GM18511 (cell line): ENCODE measurements around the gene BPIFB3.

ENCODE experiments used
- ATAC-seq: cut with Tn5 transposase; IDR thresholded peaks from one replicate; pipeline ENCODE4 v1.9.1; 2021; ENCODE audit warnings: mild to moderate bottlenecking, moderate library complexity; ENCODE audit not compliant: unreplicated experiment

BPIFB3 gene

DNA sequence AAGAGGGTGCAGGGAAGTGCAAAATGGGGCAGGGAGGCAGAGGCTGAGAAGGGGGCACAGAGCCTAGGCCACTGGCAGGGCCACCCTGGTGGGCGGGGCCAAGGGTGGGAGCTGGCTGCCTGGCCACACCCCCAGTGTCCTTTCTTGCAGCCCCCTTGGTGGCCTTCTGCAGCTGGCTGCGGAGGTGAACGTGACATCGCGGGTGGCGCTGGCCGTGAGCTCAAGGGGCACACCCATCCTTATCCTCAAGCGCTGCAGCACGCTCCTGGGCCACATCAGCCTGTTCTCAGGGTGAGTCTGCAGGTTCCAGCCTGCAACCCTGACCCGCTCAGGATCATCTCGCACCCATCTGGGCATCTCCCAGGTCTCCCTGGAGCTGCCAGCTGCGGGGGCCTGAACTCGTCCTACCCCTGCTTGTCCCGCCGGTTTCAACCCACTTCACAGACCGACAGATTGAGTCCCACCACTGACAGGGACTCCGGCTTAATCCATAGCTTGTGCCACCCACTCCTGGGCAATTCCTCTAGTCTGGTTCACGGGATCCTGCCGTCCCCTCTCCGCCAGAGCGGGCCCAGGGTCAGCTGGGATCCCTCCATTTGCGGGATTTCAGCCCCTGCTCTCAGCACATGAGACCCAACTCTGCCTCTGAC is 6.2 kb downstream of the BPIFB3 start:
- ATAC-seq: no peak

DNA sequence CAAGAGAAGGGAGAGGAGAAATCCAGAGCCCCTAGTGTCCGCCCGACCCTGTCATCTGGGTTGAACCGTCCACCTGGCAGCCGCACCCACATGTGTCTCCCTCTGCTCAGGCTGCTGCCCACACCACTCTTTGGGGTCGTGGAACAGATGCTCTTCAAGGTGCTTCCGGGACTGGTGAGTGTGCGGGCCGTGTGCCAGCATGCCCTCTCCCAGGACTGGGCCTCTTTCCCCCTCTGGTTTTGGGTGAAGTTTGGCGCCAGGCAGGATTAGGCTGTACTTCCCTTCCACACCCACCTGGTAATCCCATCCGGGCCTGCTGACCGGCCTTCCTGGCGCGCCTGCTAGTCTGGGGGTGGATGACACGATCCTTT is 7.9 kb downstream of the BPIFB3 start:
- ATAC-seq: no peak

DNA sequence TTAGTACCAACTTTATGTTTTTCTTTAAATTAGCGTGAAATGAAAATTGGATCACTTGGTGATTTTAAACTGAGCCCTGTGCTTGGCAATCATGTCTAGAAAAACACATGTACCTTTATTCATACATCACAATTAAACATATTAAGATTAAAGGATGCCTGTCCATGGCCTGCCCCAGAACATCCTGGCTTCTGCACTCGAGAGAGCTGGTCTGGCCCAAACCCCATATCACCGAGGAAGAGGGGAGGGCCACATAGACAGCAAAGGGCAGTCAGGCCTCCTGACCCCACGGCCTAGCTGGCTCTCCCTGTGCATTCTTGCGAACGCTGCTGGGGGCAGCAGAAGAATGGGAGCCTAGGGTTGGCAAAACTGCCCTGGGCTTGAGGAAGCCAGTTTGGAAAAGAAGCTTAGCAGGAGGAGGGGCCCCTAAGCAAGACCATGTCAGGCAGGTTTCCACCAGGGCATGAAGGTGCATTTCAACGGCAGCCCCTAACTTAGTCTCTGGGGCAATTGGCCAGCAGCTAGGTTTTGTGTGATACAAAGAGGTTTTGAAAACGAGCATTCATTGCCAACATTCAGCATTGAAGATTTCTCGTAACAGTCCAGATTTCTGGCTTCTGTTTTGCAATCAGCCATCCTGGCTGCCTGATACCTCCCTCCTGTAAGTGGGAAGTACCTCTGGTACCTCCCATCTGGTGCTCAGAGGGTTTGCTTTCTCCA is 8.6 kb downstream of the BPIFB3 start:
- no peak for ATAC-seq

DNA sequence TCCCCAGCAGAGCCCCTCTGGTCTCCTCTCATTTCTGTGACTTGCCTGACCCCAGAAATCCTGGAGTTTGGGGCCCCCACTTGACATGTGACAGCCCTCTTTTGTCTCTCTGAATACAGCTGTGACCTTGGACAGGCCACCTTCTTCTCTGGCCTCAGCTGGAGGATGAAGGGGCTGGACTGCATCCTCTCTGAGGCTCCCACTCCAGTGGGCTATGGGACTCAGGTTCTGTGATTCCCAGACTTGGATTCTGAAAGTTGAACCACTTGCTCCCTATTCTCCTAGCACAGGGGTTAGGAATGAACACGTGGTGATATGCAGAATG is 9.1 kb downstream of the BPIFB3 start:
- no peak for ATAC-seq

DNA sequence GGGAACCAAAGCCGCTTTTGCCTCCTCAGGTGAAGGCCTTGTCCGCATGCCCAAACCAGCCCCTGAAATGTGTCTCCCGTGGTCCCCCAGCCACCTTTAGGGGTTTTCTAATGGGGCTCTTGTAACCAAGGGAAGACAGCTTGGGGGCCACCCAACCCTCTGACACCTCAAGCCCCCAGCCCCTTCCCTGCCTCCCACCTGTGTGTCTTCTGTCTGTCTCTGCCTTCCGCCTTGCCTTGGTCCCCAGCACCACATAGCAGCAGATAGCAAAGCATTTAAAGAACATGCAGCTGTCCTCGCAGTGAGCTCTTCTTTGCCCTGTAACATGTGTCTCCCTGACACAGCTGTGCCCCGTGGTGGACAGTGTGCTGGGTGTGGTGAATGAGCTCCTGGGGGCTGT is 9.6 kb downstream of the BPIFB3 start:
- ATAC-seq: no peak

DNA sequence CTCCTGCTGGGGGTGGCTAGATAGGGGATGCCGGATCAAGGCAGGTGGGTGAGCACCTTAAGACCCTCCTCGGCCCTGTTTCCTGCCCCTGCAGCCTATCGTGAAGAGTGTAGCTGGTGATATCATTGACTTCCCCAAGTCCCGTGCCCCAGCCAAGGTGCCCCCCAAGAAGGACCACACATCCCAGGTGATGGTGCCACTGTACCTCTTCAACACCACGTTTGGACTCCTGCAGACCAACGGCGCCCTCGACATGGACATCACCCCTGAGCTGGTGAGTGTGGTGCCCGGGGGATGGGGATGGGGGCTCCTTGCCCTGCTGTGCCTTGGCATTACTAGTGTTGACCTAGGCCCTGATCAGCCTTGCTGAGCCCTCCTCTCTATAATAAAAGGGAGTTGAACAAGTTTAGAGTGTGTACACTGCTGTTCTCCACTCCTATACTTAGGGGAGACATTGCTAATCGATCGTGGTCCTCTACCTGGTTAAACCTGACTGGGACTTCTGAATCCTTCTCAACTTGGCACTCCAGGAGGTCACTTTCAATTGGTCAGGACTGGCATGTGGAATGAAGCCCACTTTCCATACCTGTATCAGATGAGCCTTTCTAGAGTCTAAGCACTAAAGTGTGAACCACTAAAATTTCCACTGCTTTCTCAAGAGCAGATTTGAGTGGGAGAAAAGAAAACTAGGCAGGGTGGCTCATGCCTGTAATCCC is 11.0 kb downstream of the BPIFB3 start:
- no peak for ATAC-seq

DNA sequence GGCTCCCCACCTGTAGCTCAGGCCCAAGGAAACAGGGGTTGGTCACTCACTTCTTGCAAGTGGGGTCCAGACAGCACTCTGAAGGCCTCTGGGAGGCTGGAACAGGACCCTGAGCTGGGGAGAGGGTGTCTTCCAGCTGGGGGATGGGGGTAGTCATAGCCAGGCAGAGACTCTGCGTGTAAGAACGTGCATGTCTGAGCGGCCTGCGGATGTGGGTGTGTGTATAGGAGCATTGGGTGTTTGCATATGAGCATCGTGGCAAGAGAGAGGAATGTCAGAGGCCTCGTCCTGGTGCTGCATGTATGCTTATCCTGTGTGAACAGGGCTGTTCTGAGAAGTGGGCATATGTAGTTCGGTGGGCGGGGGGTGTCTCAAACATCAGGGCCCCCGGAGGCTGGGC is 12.1 kb downstream of the BPIFB3 start:
- ATAC-seq: no peak

DNA sequence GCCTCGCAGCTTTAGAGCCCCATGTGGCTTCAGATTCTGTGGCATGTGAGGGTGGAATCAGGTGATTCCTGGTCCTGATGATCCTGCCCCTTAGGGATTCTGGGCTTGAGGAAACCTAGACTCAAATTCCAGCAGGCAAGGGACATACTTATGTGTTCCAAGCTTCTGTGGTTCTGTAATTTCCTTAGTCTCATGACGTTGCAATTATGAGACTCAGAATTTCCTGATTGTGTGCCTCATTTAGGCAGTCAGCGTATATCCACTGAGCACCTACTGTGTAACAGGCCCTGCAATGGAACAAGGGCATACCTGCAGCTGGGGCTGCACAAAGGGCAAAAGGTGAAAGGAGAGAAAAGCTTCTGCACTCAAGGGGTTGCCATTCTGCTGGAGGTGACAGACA is 14.1 kb downstream of the BPIFB3 start:
- ATAC-seq: no peak

DNA sequence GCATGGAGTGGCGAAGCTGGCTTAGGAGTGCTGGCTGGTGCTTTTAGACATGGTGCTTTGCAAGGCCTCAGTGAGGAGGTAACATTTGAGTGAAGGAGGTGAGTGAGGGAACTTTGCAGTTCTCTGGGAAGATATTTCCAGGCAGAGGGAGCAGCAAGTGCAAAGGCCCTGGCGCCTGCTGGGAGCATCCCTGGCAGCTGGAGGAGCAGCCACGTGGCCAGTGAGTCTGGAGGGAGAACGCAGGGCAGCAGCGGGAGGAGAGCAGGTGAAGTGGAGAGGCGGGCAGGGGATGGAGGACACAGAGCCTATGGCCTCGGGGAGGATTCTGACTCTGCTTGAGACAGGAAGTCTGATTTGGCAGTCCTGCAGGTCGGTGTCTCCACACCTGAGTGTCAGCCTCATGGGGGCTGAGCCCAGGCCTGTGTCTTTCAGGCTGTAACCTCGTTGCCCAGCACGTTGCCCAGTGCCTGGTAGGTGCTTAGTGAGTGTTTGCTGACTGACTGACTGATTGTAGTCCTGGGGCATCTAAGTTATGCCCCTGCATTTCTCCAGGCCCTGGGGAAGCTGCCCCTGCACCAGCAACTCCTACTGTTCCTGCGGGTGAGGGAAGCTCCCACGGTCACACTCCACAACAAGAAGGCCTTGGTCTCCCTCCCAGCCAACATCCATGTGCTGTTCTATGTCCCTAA is 14.7 kb downstream of the BPIFB3 start:
- no peak for ATAC-seq

DNA sequence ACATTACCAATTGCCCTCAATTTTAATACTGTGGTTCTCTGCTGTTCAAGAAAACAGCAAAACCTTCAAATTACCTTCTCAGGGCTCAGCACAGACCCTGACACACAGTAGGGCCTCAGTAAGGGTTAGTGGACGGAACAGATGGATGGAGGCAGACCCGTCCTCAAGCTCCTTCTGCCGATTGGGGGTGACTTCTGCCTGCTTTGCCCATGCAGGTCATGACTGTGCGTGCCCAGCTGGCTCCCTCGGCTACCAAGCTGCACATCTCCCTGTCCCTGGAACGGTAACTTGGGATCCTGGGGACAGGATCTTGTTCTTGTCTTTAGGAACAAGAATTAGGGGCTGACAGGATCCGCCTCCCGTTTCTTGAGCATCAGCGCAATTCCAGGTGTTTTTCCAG is 16.0 kb downstream of the BPIFB3 start:
- no peak for ATAC-seq

DNA sequence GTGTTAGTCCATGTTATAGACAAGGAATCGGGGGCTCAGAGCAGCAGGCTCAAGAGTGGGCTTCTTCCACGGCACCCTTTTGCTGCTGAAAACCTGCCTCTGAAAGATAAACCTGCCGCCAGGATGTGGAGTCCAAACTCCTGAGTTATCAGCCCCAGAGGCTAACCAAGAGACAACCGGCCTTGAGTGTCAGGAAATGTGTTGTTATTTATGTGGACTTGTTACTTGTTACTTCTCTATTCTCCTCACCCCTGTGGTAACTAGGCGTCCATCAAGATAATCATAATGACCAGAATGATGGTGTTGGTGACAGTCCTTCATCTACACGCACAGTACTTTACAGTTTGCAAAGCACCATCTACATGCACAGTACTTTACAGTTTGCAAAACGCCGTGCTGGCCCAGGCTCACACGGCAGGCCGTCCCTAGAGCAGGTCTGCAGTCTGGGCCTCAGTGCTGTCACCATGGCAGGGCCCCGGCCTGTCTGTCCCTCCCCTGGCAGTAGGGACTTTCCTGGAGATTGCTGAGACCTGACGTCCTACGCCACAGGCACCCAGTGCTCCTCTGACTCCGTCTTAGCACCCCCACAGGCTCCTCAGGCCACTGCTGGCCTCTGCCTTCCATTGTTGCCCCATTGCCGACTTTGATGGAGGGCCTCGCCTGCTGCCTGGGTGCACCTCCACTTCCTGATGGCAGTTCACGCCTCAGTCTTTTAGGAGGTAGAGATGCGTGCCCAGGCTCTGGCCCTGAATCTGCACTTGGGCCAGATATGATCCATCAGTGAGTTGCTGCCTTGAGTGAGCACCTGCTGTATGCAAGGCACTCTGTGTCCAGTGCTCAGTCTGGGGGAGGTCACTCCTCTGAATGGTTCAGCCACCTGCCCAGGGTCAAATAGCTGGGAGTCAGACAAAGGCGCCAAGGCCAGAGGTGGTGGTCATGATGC is 16.7 kb downstream of the BPIFB3 start:
- no peak for ATAC-seq

DNA sequence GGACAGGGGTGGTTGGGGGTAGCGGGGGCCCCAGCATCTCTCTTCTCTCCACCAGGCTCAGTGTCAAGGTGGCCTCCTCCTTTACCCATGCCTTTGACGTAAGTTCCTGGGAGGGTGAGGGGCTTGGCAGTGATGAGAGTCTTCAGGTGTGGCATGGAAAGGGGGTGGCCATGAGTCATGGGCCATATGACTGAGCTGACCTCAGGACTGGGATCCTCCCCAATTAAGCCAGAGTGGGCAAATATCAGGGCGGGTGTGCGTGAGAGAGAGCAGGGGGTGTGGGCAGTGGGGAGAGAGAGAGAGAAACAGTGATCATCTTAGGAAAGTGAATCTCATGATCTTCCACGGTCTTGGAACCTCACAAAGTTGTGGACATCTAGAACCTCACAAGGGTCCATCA is 17.5 kb downstream of the BPIFB3 start:
- ATAC-seq: no peak

DNA sequence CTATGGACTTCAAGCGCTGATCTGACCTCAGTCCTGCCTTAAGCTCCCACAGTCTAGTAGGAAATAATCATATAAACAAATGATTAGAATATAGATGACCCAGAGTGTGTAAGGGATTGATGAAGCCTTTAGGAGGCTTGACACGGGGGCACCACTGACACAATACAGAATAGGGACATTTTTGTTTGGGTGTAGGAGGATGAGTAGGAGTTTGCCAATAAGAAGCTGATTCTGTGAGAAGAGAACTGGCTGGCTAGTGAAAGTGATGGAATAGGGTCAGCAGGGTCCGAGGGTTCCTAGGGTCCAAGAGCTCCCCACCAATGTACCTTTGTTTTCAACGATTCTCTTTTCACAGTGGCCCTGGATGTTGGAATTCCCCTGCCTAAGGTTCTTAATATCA is 18.7 kb downstream of the BPIFB3 start:
- ATAC-seq: no peak

DNA sequence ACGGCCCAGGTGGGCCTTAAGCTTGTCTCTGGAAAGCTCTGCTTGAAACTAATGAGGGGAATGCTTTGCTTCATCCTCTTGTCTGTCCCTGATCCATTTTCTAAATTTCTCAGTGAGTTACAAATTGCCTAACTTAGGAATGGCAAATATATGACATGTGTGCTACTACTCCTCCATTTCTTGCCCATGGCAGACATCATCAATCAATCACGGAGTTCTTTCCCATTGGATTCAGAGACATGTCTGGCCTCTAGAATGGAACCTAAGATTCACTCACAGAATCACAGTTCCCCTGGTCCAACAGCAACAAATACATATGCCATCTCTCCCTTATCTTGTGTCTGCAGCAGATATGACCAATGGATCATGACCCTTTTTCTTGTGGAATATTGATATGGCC is 19.1 kb downstream of the BPIFB3 start:
- ATAC-seq: no peak

DNA sequence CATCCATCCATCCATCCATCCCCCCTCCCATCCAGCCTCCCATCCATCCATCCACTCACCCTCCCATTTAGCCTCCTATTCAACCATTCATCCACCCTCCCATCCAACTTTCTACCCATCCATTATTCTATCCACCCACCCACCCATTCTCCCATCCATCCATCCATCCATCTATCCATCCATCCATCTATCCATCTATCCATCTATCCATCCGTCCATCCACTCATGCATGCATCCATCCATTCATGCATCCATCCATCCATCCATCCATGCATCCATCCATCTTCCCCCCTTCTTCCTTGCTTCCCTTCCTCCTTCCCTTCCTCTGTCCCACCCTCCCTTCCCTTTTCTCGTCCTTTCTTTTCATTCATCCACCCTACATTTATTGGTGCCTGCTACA is 21.0 kb downstream of the BPIFB3 start:
- ATAC-seq: no peak

DNA sequence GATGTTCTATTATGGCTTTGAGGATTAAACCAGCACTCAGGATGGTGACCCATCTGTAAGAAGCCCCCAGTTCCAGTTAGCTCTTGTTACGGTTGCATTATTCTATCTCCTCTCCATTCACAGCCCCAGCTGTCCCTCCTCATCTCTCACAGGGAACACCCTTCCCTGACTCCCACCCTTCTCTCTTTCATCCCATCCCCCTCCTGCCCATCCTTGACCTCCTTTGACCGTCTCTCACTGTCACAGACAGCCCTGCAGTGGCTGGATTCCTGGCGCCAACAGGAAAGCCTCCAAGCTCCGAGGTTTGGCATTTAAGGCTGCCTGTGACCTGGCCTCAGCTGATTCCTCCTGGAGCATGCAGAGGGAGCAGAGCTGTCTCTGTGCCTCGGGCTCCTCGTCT is 21.6 kb downstream of the BPIFB3 start:
- ATAC-seq: no peak

DNA sequence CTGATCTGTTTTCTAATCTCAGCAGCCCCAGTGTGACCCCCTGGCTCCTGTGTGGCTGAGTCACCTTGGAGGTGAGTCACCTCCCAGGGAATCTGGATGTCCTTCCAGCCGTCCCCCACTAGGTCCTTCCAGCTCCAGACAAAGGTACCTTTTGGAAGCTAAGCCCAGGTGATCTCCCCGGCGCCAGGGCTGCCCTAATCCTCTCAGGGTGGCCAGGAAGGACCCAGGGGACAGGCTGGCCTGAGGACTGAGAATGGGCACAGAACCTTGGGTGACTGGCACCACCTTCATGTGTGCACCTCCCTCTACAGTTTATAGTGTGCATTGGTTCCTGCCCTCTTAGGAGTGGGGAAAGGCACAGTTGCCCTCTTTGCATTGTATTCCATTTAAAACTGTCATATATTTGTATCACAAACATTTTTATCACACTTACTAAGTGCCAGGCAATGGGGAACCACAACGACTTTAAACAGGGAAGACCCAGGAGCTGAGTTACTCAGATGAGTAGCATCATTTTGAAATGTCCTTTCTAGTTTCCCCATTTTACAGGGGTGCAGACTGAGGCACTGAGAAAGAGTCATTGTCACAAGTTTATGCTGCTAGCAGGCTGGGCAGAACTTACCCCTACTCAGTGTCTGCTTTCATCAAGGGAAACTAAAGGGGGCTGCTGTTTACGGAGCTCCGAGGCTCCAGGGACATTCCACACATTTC is 23.1 kb downstream of the BPIFB3 start:
- ATAC-seq: no peak

DNA sequence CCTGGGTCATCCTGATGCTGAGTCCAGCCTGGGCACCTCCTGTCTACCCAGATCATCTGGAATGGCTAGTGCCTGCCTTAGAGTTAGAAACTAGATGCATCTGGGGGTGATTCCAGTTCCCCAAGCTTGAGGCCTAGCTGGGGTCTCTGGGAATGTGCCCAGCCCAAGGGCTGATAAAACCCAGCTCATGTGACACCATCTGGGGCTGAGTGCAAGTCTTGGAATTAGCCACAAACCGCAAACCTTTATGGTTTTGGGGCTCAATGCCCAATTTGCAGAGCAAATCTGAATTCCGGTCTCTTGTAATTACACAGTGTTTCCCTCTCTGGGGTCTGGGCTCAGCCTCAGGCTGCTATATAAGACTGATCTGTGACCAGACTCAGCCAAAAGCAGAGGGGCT is 25.6 kb downstream of the BPIFB3 start, which contains the start of gene BPIFB4:
Gene BPIFB4 (plus strand): TSS at position 385 of the 400 bp plus-strand sequence. CDS start 1,884 bp downstream, outside the sequence.
- ATAC-seq: no peak

DNA sequence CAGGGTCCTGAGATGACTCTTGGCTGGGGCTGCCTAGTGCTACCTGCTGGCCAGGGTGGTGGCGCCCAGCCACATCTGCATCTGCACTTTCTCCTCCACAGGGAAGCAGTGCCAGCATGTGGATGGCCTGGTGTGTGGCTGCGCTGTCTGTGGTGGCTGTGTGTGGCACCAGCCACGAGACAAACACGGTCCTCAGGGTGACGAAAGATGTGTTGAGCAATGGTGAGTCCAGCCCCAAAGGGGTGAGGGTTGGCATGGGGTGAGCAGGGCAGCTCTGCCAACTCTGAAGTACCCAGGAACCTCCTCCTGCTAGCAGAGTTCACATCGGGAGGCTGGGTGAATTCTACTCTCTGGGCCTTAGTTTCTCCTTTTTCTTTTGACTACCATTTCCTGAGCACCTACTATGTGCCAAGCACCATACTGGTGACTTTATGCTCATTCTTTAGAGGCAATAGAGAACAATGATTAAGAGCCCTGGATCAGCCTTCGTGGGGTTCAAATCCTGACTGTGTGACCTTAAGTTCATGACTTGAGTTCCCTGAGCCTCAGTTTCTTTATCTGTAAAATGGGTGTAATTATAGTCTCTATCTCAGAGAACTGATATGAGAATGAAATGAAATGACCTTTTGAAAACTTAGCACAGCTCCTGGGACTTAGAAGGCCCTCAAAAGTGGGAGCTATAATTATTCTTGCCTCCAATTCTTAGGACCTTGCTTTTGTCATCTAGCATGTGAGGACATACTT is 27.9 kb downstream of the BPIFB3 start:
- ATAC-seq: no peak
